K562 (cell line): Measurements from ENCODE around the gene DUSP10. TPM values are rescaled to one million over a fixed set of nuclear protein-coding genes. Genes with fewer than 3 reads are reported as not detected.

ENCODE experiments used
- MXI1 ChIP-seq: IDR thresholded peaks from 2 replicates; pipeline ENCODE4 v1.6.1; 2011; ENCODE audit warnings: low read depth, mild to moderate bottlenecking, improper control_type of control experiment, low read length
- PRPF4 ChIP-seq: fragments of 200-400 bp; formaldehyde crosslinking; IDR thresholded peaks from one replicate; pipeline ENCODE4 v1.6.1; 2017; ENCODE audit warnings: low read length, low read depth, mild to moderate bottlenecking; ENCODE audit not compliant: insufficient read depth, poor library complexity, severe bottlenecking
- RHOXF2B ChIP-seq: fragments of 250-450 bp; sonication (Bioruptor Pico); conservative IDR thresholded peaks from 2 replicates; pipeline ENCODE4 v1.5.1; 2021
- ZNF134 ChIP-seq: fragments of 250-450 bp; sonication (Bioruptor Pico); conservative IDR thresholded peaks from 2 replicates; pipeline ENCODE4 v1.4.0; 2020
- ZNF785 ChIP-seq: fragments of 250-450 bp; sonication (Bioruptor Pico); IDR thresholded peaks from 2 replicates; pipeline ENCODE4 v1.4.0; 2020; ENCODE audit warnings: mild to moderate bottlenecking
- polyA plus RNA-seq, 8 experiments: library from polyadenylated mRNA; depleted of rRNA in 4 of 8; stranded (reverse) in 5 of 8; unstranded in 3 of 8; fragments of >200 nt; fragmentation: Nextera tagmentation in 2 of 8; fragmentation: Illumina TruSeq in 1 of 8; extraction: Ambion mirVana in 2 of 8; extraction: Trizol in 1 of 8; gene quantifications; 2 replicates each; pipeline versions ENCODE4 v1.2.1 to v1.2.3, GENCODE V29; 2011 to 2014; ENCODE audit warnings: inconsistent platforms in 1 of 8, missing spikeins in 1 of 8
- total RNA-seq, 7 experiments: library from RNA; depleted of rRNA in 6 of 7; stranded (reverse); fragments of >200 nt in 6 of 7; fragmentation: Illumina TruSeq in 2 of 7; extraction: Trizol in 2 of 7; gene quantifications; 2 replicates each; pipeline versions ENCODE4 v1.2.1 to v1.2.3, GENCODE V29; 2011 to 2021; ENCODE audit warnings: low replicate concordance in 1 of 7
- TF ChIP-seq, protein P1 (sequence below): fragments of 450-650 bp; IDR thresholded peaks from 2 replicates; pipeline ENCODE4 v1.6.1; 2016; ENCODE audit warnings: mild to moderate bottlenecking, moderate library complexity
- TF ChIP-seq, protein P2 (sequence below): fragments of 250-450 bp; sonication (Bioruptor Pico); IDR thresholded peaks from 2 replicates; pipeline ENCODE4 v1.5.0; 2021; ENCODE audit warnings: mild to moderate bottlenecking, moderate library complexity
- TF ChIP-seq, protein P3 (sequence below), 2 experiments: fragments of 200-800 bp in 1 of 2; sonication (Bioruptor generic) in 1 of 2; sonication (generic) in 1 of 2; formaldehyde crosslinking in 1 of 2; IDR thresholded peaks in 1 of 2; conservative IDR thresholded peaks in 1 of 2; 2 replicates each; pipeline versions ENCODE4 v1.5.0 to v1.6.1; 2016 to 2020; ENCODE audit warnings: missing compliant biosample characterization in 1 of 2, missing genetic modification characterization in 1 of 2, missing genetic modification reagents in 1 of 2

Gene DUSP10
- total and polyA plus RNA-seq, 9 of the 15 experiments (the other 6 are each of a cell fraction or from before 2014, with no cell fraction given) = 1.7 to 8.3 (median 6.1) TPM

DNA sequence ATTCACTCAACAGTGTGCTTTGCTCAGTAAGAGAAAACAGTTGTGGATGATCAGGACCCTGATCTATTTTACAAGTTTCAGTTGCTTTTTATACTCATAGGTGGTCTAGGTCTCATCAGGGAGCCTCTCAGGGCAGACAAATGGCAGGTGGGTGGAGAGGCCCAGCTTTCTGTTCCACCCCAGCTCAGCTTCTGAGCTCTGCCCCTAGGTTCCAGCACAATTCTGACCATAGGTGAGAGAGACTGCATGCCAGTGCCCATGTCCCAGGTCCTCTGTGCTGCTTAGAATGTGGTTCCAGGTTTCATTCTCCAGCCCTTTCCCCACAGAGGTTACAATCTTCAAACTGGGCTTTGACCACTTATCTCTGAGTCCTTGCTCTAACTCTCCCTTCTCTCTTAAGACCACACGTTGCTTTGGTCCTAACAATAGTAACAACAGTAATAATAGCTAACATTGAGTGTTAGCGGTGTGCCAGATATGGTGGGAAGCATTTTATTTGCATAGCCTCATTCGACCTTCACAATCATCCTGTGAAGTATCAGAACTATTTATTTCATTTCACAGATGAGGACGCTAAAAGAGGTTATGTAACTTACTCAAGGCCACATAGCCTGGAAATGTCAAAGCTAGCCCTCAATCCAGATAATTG lies 19.6 kb upstream of the DUSP10 start (continued):
- TF ChIP-seq, protein P1, sequence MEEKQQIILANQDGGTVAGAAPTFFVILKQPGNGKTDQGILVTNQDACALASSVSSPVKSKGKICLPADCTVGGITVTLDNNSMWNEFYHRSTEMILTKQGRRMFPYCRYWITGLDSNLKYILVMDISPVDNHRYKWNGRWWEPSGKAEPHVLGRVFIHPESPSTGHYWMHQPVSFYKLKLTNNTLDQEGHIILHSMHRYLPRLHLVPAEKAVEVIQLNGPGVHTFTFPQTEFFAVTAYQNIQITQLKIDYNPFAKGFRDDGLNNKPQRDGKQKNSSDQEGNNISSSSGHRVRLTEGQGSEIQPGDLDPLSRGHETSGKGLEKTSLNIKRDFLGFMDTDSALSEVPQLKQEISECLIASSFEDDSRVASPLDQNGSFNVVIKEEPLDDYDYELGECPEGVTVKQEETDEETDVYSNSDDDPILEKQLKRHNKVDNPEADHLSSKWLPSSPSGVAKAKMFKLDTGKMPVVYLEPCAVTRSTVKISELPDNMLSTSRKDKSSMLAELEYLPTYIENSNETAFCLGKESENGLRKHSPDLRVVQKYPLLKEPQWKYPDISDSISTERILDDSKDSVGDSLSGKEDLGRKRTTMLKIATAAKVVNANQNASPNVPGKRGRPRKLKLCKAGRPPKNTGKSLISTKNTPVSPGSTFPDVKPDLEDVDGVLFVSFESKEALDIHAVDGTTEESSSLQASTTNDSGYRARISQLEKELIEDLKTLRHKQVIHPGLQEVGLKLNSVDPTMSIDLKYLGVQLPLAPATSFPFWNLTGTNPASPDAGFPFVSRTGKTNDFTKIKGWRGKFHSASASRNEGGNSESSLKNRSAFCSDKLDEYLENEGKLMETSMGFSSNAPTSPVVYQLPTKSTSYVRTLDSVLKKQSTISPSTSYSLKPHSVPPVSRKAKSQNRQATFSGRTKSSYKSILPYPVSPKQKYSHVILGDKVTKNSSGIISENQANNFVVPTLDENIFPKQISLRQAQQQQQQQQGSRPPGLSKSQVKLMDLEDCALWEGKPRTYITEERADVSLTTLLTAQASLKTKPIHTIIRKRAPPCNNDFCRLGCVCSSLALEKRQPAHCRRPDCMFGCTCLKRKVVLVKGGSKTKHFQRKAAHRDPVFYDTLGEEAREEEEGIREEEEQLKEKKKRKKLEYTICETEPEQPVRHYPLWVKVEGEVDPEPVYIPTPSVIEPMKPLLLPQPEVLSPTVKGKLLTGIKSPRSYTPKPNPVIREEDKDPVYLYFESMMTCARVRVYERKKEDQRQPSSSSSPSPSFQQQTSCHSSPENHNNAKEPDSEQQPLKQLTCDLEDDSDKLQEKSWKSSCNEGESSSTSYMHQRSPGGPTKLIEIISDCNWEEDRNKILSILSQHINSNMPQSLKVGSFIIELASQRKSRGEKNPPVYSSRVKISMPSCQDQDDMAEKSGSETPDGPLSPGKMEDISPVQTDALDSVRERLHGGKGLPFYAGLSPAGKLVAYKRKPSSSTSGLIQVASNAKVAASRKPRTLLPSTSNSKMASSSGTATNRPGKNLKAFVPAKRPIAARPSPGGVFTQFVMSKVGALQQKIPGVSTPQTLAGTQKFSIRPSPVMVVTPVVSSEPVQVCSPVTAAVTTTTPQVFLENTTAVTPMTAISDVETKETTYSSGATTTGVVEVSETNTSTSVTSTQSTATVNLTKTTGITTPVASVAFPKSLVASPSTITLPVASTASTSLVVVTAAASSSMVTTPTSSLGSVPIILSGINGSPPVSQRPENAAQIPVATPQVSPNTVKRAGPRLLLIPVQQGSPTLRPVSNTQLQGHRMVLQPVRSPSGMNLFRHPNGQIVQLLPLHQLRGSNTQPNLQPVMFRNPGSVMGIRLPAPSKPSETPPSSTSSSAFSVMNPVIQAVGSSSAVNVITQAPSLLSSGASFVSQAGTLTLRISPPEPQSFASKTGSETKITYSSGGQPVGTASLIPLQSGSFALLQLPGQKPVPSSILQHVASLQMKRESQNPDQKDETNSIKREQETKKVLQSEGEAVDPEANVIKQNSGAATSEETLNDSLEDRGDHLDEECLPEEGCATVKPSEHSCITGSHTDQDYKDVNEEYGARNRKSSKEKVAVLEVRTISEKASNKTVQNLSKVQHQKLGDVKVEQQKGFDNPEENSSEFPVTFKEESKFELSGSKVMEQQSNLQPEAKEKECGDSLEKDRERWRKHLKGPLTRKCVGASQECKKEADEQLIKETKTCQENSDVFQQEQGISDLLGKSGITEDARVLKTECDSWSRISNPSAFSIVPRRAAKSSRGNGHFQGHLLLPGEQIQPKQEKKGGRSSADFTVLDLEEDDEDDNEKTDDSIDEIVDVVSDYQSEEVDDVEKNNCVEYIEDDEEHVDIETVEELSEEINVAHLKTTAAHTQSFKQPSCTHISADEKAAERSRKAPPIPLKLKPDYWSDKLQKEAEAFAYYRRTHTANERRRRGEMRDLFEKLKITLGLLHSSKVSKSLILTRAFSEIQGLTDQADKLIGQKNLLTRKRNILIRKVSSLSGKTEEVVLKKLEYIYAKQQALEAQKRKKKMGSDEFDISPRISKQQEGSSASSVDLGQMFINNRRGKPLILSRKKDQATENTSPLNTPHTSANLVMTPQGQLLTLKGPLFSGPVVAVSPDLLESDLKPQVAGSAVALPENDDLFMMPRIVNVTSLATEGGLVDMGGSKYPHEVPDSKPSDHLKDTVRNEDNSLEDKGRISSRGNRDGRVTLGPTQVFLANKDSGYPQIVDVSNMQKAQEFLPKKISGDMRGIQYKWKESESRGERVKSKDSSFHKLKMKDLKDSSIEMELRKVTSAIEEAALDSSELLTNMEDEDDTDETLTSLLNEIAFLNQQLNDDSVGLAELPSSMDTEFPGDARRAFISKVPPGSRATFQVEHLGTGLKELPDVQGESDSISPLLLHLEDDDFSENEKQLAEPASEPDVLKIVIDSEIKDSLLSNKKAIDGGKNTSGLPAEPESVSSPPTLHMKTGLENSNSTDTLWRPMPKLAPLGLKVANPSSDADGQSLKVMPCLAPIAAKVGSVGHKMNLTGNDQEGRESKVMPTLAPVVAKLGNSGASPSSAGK = peak; percentile 13; the same call in 1 of the 2 replicates
- TF ChIP-seq ZNF134 (CRISPR knock-in tag) = peak; percentile 46; the same call in 1 of the 2 replicates
- no peak for TF ChIP-seq PRPF4
- TF ChIP-seq, protein P2, sequence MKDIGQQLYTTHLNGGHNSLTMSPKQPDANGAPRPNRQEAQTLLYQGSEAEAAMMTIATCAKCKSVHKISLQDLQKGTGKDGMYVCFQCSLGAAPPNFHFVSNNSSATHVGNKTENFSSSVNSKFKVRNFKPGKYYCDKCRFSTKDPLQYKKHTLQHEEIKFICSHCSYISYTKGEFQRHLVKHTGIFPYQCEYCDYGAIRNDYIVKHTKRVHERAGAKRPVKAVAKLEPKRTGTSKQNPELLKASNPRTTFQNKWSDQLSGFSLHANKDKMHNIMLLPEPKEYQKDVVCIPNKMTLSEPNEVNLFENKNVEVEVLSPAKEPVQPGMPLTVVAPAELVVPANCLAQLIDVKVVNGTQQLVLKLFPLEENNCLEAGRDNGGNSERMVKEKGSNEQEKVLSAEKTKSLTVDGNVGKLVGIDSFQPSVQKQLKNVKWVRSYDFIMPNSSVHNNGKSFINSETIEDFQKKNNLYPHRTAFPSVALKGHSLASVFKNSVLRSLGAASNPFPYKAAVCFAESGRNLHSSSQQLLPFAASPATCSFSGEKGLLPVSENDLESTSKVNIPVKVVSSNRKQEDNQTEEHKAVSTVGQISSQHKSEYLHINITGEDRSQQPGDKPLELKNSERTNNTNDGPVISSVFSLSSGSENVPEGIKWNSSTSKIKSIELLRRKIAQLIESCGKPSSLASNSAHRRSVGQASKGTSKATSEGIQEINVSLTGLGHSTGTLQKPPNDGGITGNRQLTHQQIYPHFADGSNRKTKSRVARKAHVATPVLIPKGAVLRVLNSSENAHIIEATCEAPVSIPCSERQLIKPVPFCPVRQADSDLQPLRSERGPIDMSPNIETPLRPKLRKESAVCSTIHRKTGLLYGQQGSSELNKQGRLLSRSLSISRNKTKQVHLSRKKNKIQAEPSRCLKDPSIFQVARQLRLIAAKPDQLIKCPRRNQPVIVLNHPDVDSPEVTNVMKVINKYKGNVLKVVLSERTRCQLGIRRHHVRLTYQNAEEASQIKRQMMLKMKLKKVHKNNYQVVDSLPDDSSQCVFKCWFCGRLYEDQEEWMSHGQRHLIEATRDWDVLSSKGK (CRISPR knock-in tag) = no peak
- TF ChIP-seq ZNF785 = no peak
- TF ChIP-seq, protein P3, sequence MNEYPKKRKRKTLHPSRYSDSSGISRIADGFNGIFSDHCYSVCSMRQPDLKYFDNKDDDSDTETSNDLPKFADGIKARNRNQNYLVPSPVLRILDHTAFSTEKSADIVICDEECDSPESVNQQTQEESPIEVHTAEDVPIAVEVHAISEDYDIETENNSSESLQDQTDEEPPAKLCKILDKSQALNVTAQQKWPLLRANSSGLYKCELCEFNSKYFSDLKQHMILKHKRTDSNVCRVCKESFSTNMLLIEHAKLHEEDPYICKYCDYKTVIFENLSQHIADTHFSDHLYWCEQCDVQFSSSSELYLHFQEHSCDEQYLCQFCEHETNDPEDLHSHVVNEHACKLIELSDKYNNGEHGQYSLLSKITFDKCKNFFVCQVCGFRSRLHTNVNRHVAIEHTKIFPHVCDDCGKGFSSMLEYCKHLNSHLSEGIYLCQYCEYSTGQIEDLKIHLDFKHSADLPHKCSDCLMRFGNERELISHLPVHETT (CRISPR knock-in tag; conservative IDR thresholded peaks at IDR 0.05 in 1 of 2, IDR thresholded peaks at IDR 0.05 in 1 of 2) = peak in 1 of 2 experiments; percentile 8; a peak in 1 of 4 replicates
- no peak for TF ChIP-seq MXI1
- TF ChIP-seq RHOXF2B (CRISPR knock-in tag) = no peak
